K562 (cell line): ENCODE data around the gene COPRS. TPM values are rescaled to one million over a fixed set of nuclear protein-coding genes. Genes with fewer than 3 reads are reported as not detected.

Source experiments
- CREM ChIP-seq: IDR thresholded peaks from 2 replicates; pipeline ENCODE4 v1.6.1; 2014; ENCODE audit warnings: antibody characterized with exemption, low read depth
- CTCFL ChIP-seq: IDR thresholded peaks from 2 replicates; pipeline ENCODE4 v1.6.1; 2011; ENCODE audit warnings: borderline replicate concordance, low read depth, mild to moderate bottlenecking, moderate library complexity, low read length; ENCODE audit not compliant: insufficient read depth, poor library complexity, severe bottlenecking
- CXXC5 ChIP-seq: fragments of 250-450 bp; sonication (Bioruptor Pico); IDR thresholded peaks from 2 replicates; pipeline ENCODE4 v1.8.0; 2022; ENCODE audit warnings: inconsistent platforms, mild to moderate bottlenecking, moderate library complexity
- E2F6 ChIP-seq, 2 experiments: IDR thresholded peaks; 2 replicates each; pipeline ENCODE4 v1.6.1; 2011; ENCODE audit warnings: borderline replicate concordance in 1 of 2, control low read depth in 1 of 2, low read depth in 1 of 2, low read length in 1 of 2, mild to moderate bottlenecking in 1 of 2, mixed read lengths in 1 of 2, moderate library complexity in 1 of 2; ENCODE audit not compliant: insufficient read depth in 1 of 2, insufficient read length in 1 of 2, poor library complexity in 1 of 2, severe bottlenecking in 1 of 2; ENCODE audit errors: extremely low read depth in 1 of 2
- EGR1 ChIP-seq: fragments of 450-650 bp; conservative IDR thresholded peaks from 2 replicates; pipeline ENCODE4 v1.6.1; 2017; ENCODE audit warnings: mild to moderate bottlenecking
- ETS1 ChIP-seq: conservative IDR thresholded peaks from 2 replicates; pipeline ENCODE4 v1.6.1; 2011; ENCODE audit warnings: low read depth, mild to moderate bottlenecking, low read length; ENCODE audit not compliant: control insufficient read depth
- NONO ChIP-seq, 2 experiments: fragments of 200-400 bp in 1 of 2; fragments of 450-650 bp in 1 of 2; formaldehyde crosslinking in 1 of 2; IDR thresholded peaks; 2 replicates each; pipeline ENCODE4 v1.6.1; 2017; ENCODE audit warnings: low read depth in 2 of 2, mild to moderate bottlenecking in 2 of 2, moderate library complexity in 2 of 2, low read length in 1 of 2
- NR4A1 ChIP-seq, 2 experiments: fragments of 250-450 bp in 1 of 2; fragments of 450-650 bp in 1 of 2; sonication (Bioruptor Pico) in 1 of 2; IDR thresholded peaks; 2 replicates each; pipeline versions ENCODE4 v1.4.0 to v1.6.1; 2016 to 2020; ENCODE audit warnings: mild to moderate bottlenecking in 2 of 2, missing compliant biosample characterization in 1 of 2, missing genetic modification characterization in 1 of 2, moderate library complexity in 1 of 2
- PHF8 ChIP-seq: fragments of 200-600 bp; sonication (generic); IDR thresholded peaks from 2 replicates; pipeline ENCODE4 v1.6.1; 2012; ENCODE audit warnings: mixed run types, mild to moderate bottlenecking, inconsistent platforms, low read length, moderate library complexity, borderline replicate concordance
- POLR2G ChIP-seq: fragments of 200-400 bp; formaldehyde crosslinking; IDR thresholded peaks from 2 replicates; pipeline ENCODE4 v1.6.1; 2017; ENCODE audit warnings: low read depth, mild to moderate bottlenecking, antibody characterized with exemption, low read length, moderate library complexity
- RAD21 ChIP-seq, 2 experiments: fragments of 250-450 bp in 1 of 2; fragments of 450-650 bp in 1 of 2; sonication (Bioruptor Pico) in 1 of 2; formaldehyde crosslinking in 1 of 2; IDR thresholded peaks in 1 of 2; conservative IDR thresholded peaks in 1 of 2; 2 replicates each; pipeline versions ENCODE4 v1.4.0 to v1.8.0; 2020 to 2022; ENCODE audit warnings: mild to moderate bottlenecking in 2 of 2, moderate library complexity in 1 of 2
- SIN3B ChIP-seq: fragments of 450-650 bp; IDR thresholded peaks from 2 replicates; pipeline ENCODE4 v1.6.1; 2017; ENCODE audit warnings: low read depth, mild to moderate bottlenecking, moderate library complexity
- SLC30A9 ChIP-seq: fragments of 250-450 bp; sonication (Bioruptor Pico); IDR thresholded peaks from 2 replicates; pipeline ENCODE4 v1.8.0; 2022; ENCODE audit warnings: mild to moderate bottlenecking, moderate library complexity
- TAF1 ChIP-seq: IDR thresholded peaks from 2 replicates; pipeline ENCODE4 v1.6.1; 2011; ENCODE audit warnings: mild to moderate bottlenecking, low read length, moderate library complexity; ENCODE audit not compliant: insufficient read depth, control insufficient read depth, severe bottlenecking; ENCODE audit errors: extremely low read depth
- ZFP36 ChIP-seq: fragments of 150-350 bp; IDR thresholded peaks from 2 replicates; pipeline ENCODE4 v1.6.1; 2018; ENCODE audit warnings: low read length, low read depth; ENCODE audit not compliant: partially characterized antibody
- ZFX ChIP-seq: sonication (generic); formaldehyde crosslinking; IDR thresholded peaks from 2 replicates; pipeline ENCODE4 v1.8.0; 2022; ENCODE audit warnings: mild to moderate bottlenecking, missing genetic modification reagents, moderate library complexity
- ZNF212 ChIP-seq: fragments of 450-650 bp; formaldehyde crosslinking; IDR thresholded peaks from 2 replicates; pipeline ENCODE4 v1.4.0; 2020; ENCODE audit warnings: mild to moderate bottlenecking
- ZNF639 ChIP-seq, 2 experiments: fragments of 200-800 bp in 1 of 2; sonication (Bioruptor generic) in 1 of 2; sonication (generic) in 1 of 2; formaldehyde crosslinking in 1 of 2; IDR thresholded peaks in 1 of 2; conservative IDR thresholded peaks in 1 of 2; 2 replicates each; pipeline versions ENCODE4 v1.5.0 to v1.6.1; 2016 to 2020; ENCODE audit warnings: missing compliant biosample characterization in 1 of 2, missing genetic modification characterization in 1 of 2, missing genetic modification reagents in 1 of 2
- polyA plus RNA-seq, 8 experiments: library from polyadenylated mRNA; depleted of rRNA in 4 of 8; stranded (reverse) in 5 of 8; unstranded in 3 of 8; fragments of >200 nt; fragmentation: Nextera tagmentation in 2 of 8; fragmentation: Illumina TruSeq in 1 of 8; extraction: Ambion mirVana in 2 of 8; extraction: Trizol in 1 of 8; gene quantifications; 2 replicates each; pipeline versions ENCODE4 v1.2.1 to v1.2.3, GENCODE V29; 2011 to 2014; ENCODE audit warnings: inconsistent platforms in 1 of 8, missing spikeins in 1 of 8
- total RNA-seq, 7 experiments: library from RNA; depleted of rRNA in 6 of 7; stranded (reverse); fragments of >200 nt in 6 of 7; fragmentation: Illumina TruSeq in 2 of 7; extraction: Trizol in 2 of 7; gene quantifications; 2 replicates each; pipeline versions ENCODE4 v1.2.1 to v1.2.3, GENCODE V29; 2011 to 2021; ENCODE audit warnings: low replicate concordance in 1 of 7

The COPRS gene
- total and polyA plus RNA-seq, 9 of the 15 experiments (the other 6 are each of a cell fraction or from before 2014, with no cell fraction given) = 11.9 to 102 (median 60.5) TPM

GRCh38 chr17:31858642-31859486 lies at the start of gene COPRS (continued):
- TF ChIP-seq SIN3B (peak; percentile 65), POLR2G (peak; percentile 85), ZFX (peak; percentile 52), EGR1 (peak; percentile 78), ZNF212 (CRISPR knock-in tag) (no peak), TAF1 (peak; percentile 45), CXXC5 (CRISPR knock-in tag) (peak; percentile 84), ZFP36 (no peak), ZNF639 (CRISPR knock-in tag; conservative IDR thresholded peaks at IDR 0.05 in 1 of 2, IDR thresholded peaks at IDR 0.05 in 1 of 2) (peak in 1 of 2 experiments; percentile 59; a peak in 2 of 4 replicates), NONO (IDR thresholded peaks at IDR 0.05; ENCODE audit: low read depth in 2 of 2, low read length in 1 of 2) (0 out of 4 replicates have a peak, but pooled peaks of 1 of the 2 experiments have one; percentile 55), ETS1 (0 out of 2 replicates have a peak, but pooled peaks have one; percentile 37), NR4A1 (CRISPR knock-in tag; IDR thresholded peaks at IDR 0.05) (no peak), NR4A1 (tag; IDR thresholded peaks at IDR 0.05) (no peak), RAD21 (CRISPR knock-in tag; conservative IDR thresholded peaks at IDR 0.05 in 1 of 2, IDR thresholded peaks at IDR 0.05 in 1 of 2) (0 out of 4 replicates have a peak, but pooled peaks of 1 of the 2 experiments have one; percentile 13), SLC30A9 (CRISPR knock-in tag) (no peak), CREM (no peak), E2F6 (IDR thresholded peaks at IDR 0.05; ENCODE audit: borderline replicate concordance in 1 of 2, extremely low read depth in 1 of 2, insufficient read depth in 1 of 2, insufficient read length in 1 of 2, low read depth in 1 of 2, low read length in 1 of 2, poor library complexity in 1 of 2, severe bottlenecking in 1 of 2) (peak; percentile 68 to 91), CTCFL (peak; percentile 32), PHF8 (peak; percentile 67; the same call in 1 of the 2 replicates)
